Measurements from ENCODE around the gene SRPK2.

The SRPK2 gene

GRCh38 chr7:105088456-105088855, 300.3 kb downstream of the SRPK2 start:
- DNase-seq (ENCODE audit: low spot score): no peak
- no peak for TF ChIP-seq CTCF (IDR thresholded peaks at IDR 0.05; ENCODE audit: borderline replicate concordance, control extremely low read depth, extremely low read depth, insufficient read depth, missing control alignments)
- in situ Hi-C loops (cut with MboI; ENCODE audit: low sequenced_read_pairs, unreplicated experiment): no loop called here

GRCh38 chr7:105087981-105088380, 300.7 kb downstream of the SRPK2 start:
- no peak for TF ChIP-seq CTCF (IDR thresholded peaks at IDR 0.05; ENCODE audit: borderline replicate concordance, control extremely low read depth, extremely low read depth, insufficient read depth, missing control alignments)
- in situ Hi-C loops (cut with MboI; ENCODE audit: low sequenced_read_pairs, unreplicated experiment): no loop called here
- DNase-seq (ENCODE audit: low spot score): no peak

GRCh38 chr7:105086850-105087249, 301.9 kb downstream of the SRPK2 start:
- in situ Hi-C loops (cut with MboI; ENCODE audit: low sequenced_read_pairs, unreplicated experiment): no loop called here
- DNase-seq (ENCODE audit: low spot score): no peak

GRCh38 chr7:105084581-105084980, 304.1 kb downstream of the SRPK2 start:
- in situ Hi-C loops (cut with MboI; ENCODE audit: low sequenced_read_pairs, unreplicated experiment): no loop called here

More at GRCh38 chr7:105086850-105087249, 301.9 kb downstream of the SRPK2 start:
- no peak for TF ChIP-seq CTCF (IDR thresholded peaks at IDR 0.05; ENCODE audit: borderline replicate concordance, control extremely low read depth, extremely low read depth, insufficient read depth, missing control alignments)

GRCh38 chr7:105079348-105079747, 309.4 kb downstream of the SRPK2 start:
- DNase-seq (ENCODE audit: low spot score): no peak
- in situ Hi-C loops (cut with MboI; ENCODE audit: low sequenced_read_pairs, unreplicated experiment): no loop called here
- TF ChIP-seq CTCF (IDR thresholded peaks at IDR 0.05; ENCODE audit: borderline replicate concordance, control extremely low read depth, extremely low read depth, insufficient read depth, missing control alignments): no peak

More at GRCh38 chr7:105084581-105084980, 304.1 kb downstream of the SRPK2 start:
- TF ChIP-seq CTCF (IDR thresholded peaks at IDR 0.05; ENCODE audit: borderline replicate concordance, control extremely low read depth, extremely low read depth, insufficient read depth, missing control alignments): no peak
- no peak for DNase-seq (ENCODE audit: low spot score)

- no peak for TF ChIP-seq CTCF (IDR thresholded peaks at IDR 0.05; ENCODE audit: borderline replicate concordance, control extremely low read depth, extremely low read depth, insufficient read depth, missing control alignments)
- in situ Hi-C loops (cut with MboI; ENCODE audit: low sequenced_read_pairs, unreplicated experiment): no loop called here
- DNase-seq (ENCODE audit: low spot score): no peak
These were observed 315.6 kb downstream of the SRPK2 start for GRCh38 chr7:105073143-105073542.

GRCh38 chr7:105068886-105069285, 319.8 kb downstream of the SRPK2 start:
- no peak for DNase-seq (ENCODE audit: low spot score)
- in situ Hi-C loops (cut with MboI; ENCODE audit: low sequenced_read_pairs, unreplicated experiment): no loop called here
- no peak for TF ChIP-seq CTCF (IDR thresholded peaks at IDR 0.05; ENCODE audit: borderline replicate concordance, control extremely low read depth, extremely low read depth, insufficient read depth, missing control alignments)
